ENCODE measurements around the gene MLLT3. TPM values are rescaled to one million over a fixed set of nuclear protein-coding genes. Genes with fewer than 3 reads are reported as not detected.

Gene MLLT3
- total RNA-seq, 1 donor from 2014 or later, result 39.1 TPM

- Mint-ChIP-seq H3K4me1 (peaks cover 37% of the 10 kb centered on the region), H3K27me3 (ENCODE audit: insufficient read depth, low read depth) (no peaks in the 10 kb centered on the region), H3K4me3 (no peak overlapping the region), H3K27ac (no peak overlapping the region), H3K9me3 (no peaks in the 10 kb centered on the region), H3K36me3 (peaks cover 16% of the 10 kb centered on the region)
- DNase-seq (ENCODE audit: low spot score), result no peak
- no peaks in the 10 kb centered on the region for H3K27me3 ChIP-seq
- TF ChIP-seq CTCF (IDR thresholded peaks at IDR 0.05), result no peak
- TF ChIP-seq EZH2phosphoT487 (IDR thresholded peaks at IDR 0.05), result no peak
- TF ChIP-seq EZH2 (IDR thresholded peaks at IDR 0.05), result no peak
- no peaks in the 10 kb centered on the region for H3K36me3 ChIP-seq
- no peaks in the 10 kb centered on the region for H3K9me3 ChIP-seq (ENCODE audit: low read depth)
- H4K20me1 ChIP-seq (ENCODE audit: low read depth), result no peaks in the 10 kb centered on the region
- peaks cover 14% of the 10 kb centered on the region for H3K4me1 ChIP-seq
- H3K79me2 ChIP-seq (ENCODE audit: low read depth), result no peaks in the 10 kb centered on the region
- peaks cover 15% of the 10 kb centered on the region for H3F3A ChIP-seq (ENCODE audit: low read depth)
- H3K4me2 ChIP-seq, result no peak overlapping the region
- no peak overlapping the region for H3K27ac ChIP-seq
- no peak overlapping the region for H3K9ac ChIP-seq
- H3K4me3 ChIP-seq, result no peak overlapping the region
- no peak overlapping the region for H2AFZ ChIP-seq (replicated peaks)
Measured at GRCh38 chr9:20358207-20358606, 264.1 kb downstream of the MLLT3 start.

GRCh38 chr9:20357037-20357432 lies 265.3 kb downstream of the MLLT3 start:
- Histone ChIP-seq H3K27ac (peak overlapping the region; percentile 91), H3K9ac (no peak overlapping the region), H3K4me2 (peak overlapping the region; percentile 83)

GRCh38 chr9:20356403-20357036 lies 265.8 kb downstream of the MLLT3 start:
- peaks cover 14% of the 10 kb centered on the region for H3K4me1 ChIP-seq
- Mint-ChIP-seq H3K4me1 (peaks cover 41% of the 10 kb centered on the region), H3K36me3 (peaks cover 28% of the 10 kb centered on the region)

More at GRCh38 chr9:20357037-20357432, 265.3 kb downstream of the MLLT3 start:
- Histone ChIP-seq H3K4me1 (peaks cover 14% of the 10 kb centered on the region), H3K79me2 (ENCODE audit: low read depth) (no peaks in the 10 kb centered on the region), H3K36me3 (no peaks in the 10 kb centered on the region), H3K4me3 (peak overlapping the region; percentile 38), H3K27me3 (no peaks in the 10 kb centered on the region), H2AFZ (replicated peaks) (no peak overlapping the region), H3K9me3 (ENCODE audit: low read depth) (no peaks in the 10 kb centered on the region), H3F3A (ENCODE audit: low read depth) (peaks cover 15% of the 10 kb centered on the region), H4K20me1 (ENCODE audit: low read depth) (no peaks in the 10 kb centered on the region)
- TF ChIP-seq EZH2phosphoT487 (IDR thresholded peaks at IDR 0.05) (no peak), CTCF (IDR thresholded peaks at IDR 0.05) (no peak), EZH2 (IDR thresholded peaks at IDR 0.05) (no peak)
- DNase-seq (ENCODE audit: low spot score), result no peak
- H3K27ac Mint-ChIP-seq, result peak overlapping the region; percentile 92
- no peaks in the 10 kb centered on the region for H3K9me3 Mint-ChIP-seq
- peaks cover 25% of the 10 kb centered on the region for H3K36me3 Mint-ChIP-seq
- H3K4me3 Mint-ChIP-seq, result peak overlapping the region; percentile 79
- peaks cover 38% of the 10 kb centered on the region for H3K4me1 Mint-ChIP-seq
- no peaks in the 10 kb centered on the region for H3K27me3 Mint-ChIP-seq (ENCODE audit: insufficient read depth, low read depth)

More at GRCh38 chr9:20356403-20357036, 265.8 kb downstream of the MLLT3 start:
- no peaks in the 10 kb centered on the region for H3K9me3 Mint-ChIP-seq
- H3K27me3 Mint-ChIP-seq (ENCODE audit: insufficient read depth, low read depth), result no peaks in the 10 kb centered on the region
- Histone ChIP-seq H3K9ac (no peak overlapping the region), H2AFZ (replicated peaks) (no peak overlapping the region), H3K27ac (peak overlapping the region; percentile 91), H3F3A (ENCODE audit: low read depth) (peaks cover 15% of the 10 kb centered on the region), H3K4me2 (peak overlapping the region; percentile 83), H4K20me1 (ENCODE audit: low read depth) (no peaks in the 10 kb centered on the region), H3K4me3 (peak overlapping the region; percentile 38), H3K9me3 (ENCODE audit: low read depth) (no peaks in the 10 kb centered on the region), H3K36me3 (no peaks in the 10 kb centered on the region), H3K79me2 (ENCODE audit: low read depth) (no peaks in the 10 kb centered on the region), H3K27me3 (no peaks in the 10 kb centered on the region)
- no peak for TF ChIP-seq EZH2 (IDR thresholded peaks at IDR 0.05)
- TF ChIP-seq EZH2phosphoT487 (IDR thresholded peaks at IDR 0.05), result no peak
- TF ChIP-seq CTCF (IDR thresholded peaks at IDR 0.05), result peak; percentile 88
- peak; percentile 89 for DNase-seq (ENCODE audit: low spot score)
- H3K27ac Mint-ChIP-seq, result peak overlapping the region; percentile 92
- peak overlapping the region; percentile 79 for H3K4me3 Mint-ChIP-seq
